HCT116 (cell line): ENCODE results near the gene FCRL6. TPM values are rescaled to one million over a fixed set of nuclear protein-coding genes. Genes with fewer than 3 reads are reported as not detected.

Experiments
- ATAC-seq: fragments of 200-7000 bp; cut with Tn5 transposase; 2 replicates; pipeline ENCODE4 v1.9.1; 2020; ENCODE audit warnings: mild to moderate bottlenecking, moderate library complexity
- BruUV-seq: library from RNA; stranded (reverse); fragments of 400-500 nt; replicated peaks from 2 replicates; lab custom pipeline; 2021; lab: Mats Ljungman, UMichigan
- CTCF ChIA-PET: fragments of 300-600 bp; sonication (Branson Sonifier 250); formaldehyde crosslinking; loops from one replicate; lab custom pipeline; 2021; ENCODE audit warnings: antibody characterized with exemption; lab: Charles Lee
- POLR2A ChIA-PET: fragments of 300-600, 350-600 bp; sonication (Branson Sonifier 250); formaldehyde crosslinking; loops from one replicate; lab custom pipeline; 2021; ENCODE audit warnings: antibody characterized with exemption; lab: Charles Lee
- RAD21 ChIA-PET, 2 experiments: fragments of 300-600 bp; sonication (Branson Sonifier 250); formaldehyde crosslinking; loops; one replicate each; lab custom pipeline; 2023; ENCODE audit warnings: low total read pairs in 2 of 2; ENCODE audit not compliant: uncharacterized antibody in 2 of 2, unreplicated experiment in 2 of 2, low non-redundant PET in 1 of 2; lab: Charles Lee
- DNase-seq: peaks from one replicate; pipeline ENCODE4 v3.0.0-alpha.2; 2010; ENCODE audit warnings: low read depth, low spot score
- H2AFZ ChIP-seq: fragments of 200-600 bp; shearing (Covaris generic), sonication (generic); 2 replicates; pipeline ENCODE4 v1.6.1; 2017; ENCODE audit warnings: low read depth, mixed run types, mixed read lengths, antibody characterized with exemption, low read length; ENCODE audit not compliant: poor library complexity, severe bottlenecking
- H3K27ac ChIP-seq: 2 replicates; pipeline ENCODE4 v1.5.1; 2012; ENCODE audit warnings: low read depth, low read length
- H3K27me3 ChIP-seq: fragments of 200-600 bp; sonication (generic); 2 replicates; pipeline ENCODE4 v1.6.1; 2016; ENCODE audit warnings: mixed run types, low read length, mixed read lengths; ENCODE audit not compliant: insufficient read depth
- H3K36me3 ChIP-seq, 2 experiments: fragments of 200-500 bp in 1 of 2; fragments of 200-600 bp in 1 of 2; sonication (Bioruptor generic) in 1 of 2; sonication (generic) in 1 of 2; 2 replicates each; pipeline versions ENCODE4 v1.5.1 to v1.6.1; 2014 to 2016; ENCODE audit warnings: low read length in 2 of 2, inconsistent platforms in 1 of 2, mixed read lengths in 1 of 2, mixed run types in 1 of 2; ENCODE audit not compliant: insufficient read depth in 2 of 2, control insufficient read depth in 1 of 2
- H3K4me1 ChIP-seq, 2 experiments: fragments of 200-600 bp in 1 of 2; sonication (generic) in 1 of 2; 2 replicates each; pipeline versions ENCODE4 v1.5.1 to v1.6.1; 2012 to 2017; ENCODE audit warnings: low read length in 2 of 2, inconsistent platforms in 1 of 2, mild to moderate bottlenecking in 1 of 2, mixed read lengths in 1 of 2, mixed run types in 1 of 2, moderate library complexity in 1 of 2; ENCODE audit not compliant: insufficient read depth in 2 of 2, control insufficient read depth in 1 of 2
- H3K4me2 ChIP-seq: fragments of 200-600 bp; sonication (generic); 2 replicates; pipeline ENCODE4 v1.6.1; 2017; ENCODE audit warnings: mixed run types, low read length, mixed read lengths
- H3K4me3 ChIP-seq, 2 experiments: fragments of 200-600 bp in 1 of 2; sonication (generic) in 1 of 2; replicated peaks in 1 of 2; 2 replicates each; pipeline ENCODE4 v1.5.1; 2011 to 2016; ENCODE audit warnings: low read length in 2 of 2, control low read depth in 1 of 2, low read depth in 1 of 2, mild to moderate bottlenecking in 1 of 2, mixed read lengths in 1 of 2, mixed run types in 1 of 2
- H3K79me2 ChIP-seq: fragments of 200-600 bp; sonication (generic); 2 replicates; pipeline ENCODE4 v1.6.1; 2017; ENCODE audit warnings: mild to moderate bottlenecking, mixed run types, low read length, moderate library complexity, mixed read lengths; ENCODE audit not compliant: insufficient read depth
- H3K9ac ChIP-seq: fragments of 200-600 bp; sonication (generic); 2 replicates; pipeline ENCODE4 v1.6.1; 2016; ENCODE audit warnings: low read length, mixed read lengths
- H3K9me2 ChIP-seq: fragments of 200-600 bp; sonication (generic), shearing (Covaris generic); 2 replicates; pipeline ENCODE4 v1.6.1; 2017; ENCODE audit warnings: mixed run types, mild to moderate bottlenecking, moderate library complexity; ENCODE audit not compliant: insufficient read depth
- H3K9me3 ChIP-seq, 2 experiments: fragments of 200-500 bp in 1 of 2; fragments of 200-600 bp in 1 of 2; sonication (Bioruptor generic) in 1 of 2; sonication (generic) in 1 of 2; 2 replicates each; pipeline ENCODE4 v1.6.1; 2014 to 2017; ENCODE audit warnings: low read length in 2 of 2, mixed read lengths in 2 of 2, inconsistent platforms in 1 of 2, low read depth in 1 of 2, mild to moderate bottlenecking in 1 of 2, mixed run types in 1 of 2, moderate library complexity in 1 of 2; ENCODE audit not compliant: control insufficient read depth in 1 of 2, insufficient read depth in 1 of 2
- H4K20me1 ChIP-seq: fragments of 200-600 bp; sonication (generic), shearing (Covaris generic); 2 replicates; pipeline ENCODE4 v1.6.1; 2017; ENCODE audit warnings: mixed run types, mild to moderate bottlenecking, moderate library complexity; ENCODE audit not compliant: insufficient read depth
- CBX3 ChIP-seq: IDR thresholded peaks from 2 replicates; pipeline ENCODE4 v1.6.1; 2012; ENCODE audit warnings: low read depth
- EGR1 ChIP-seq: IDR thresholded peaks from 2 replicates; pipeline ENCODE4 v1.6.1; 2012; ENCODE audit warnings: low read depth
- ELF1 ChIP-seq: IDR thresholded peaks from 2 replicates; pipeline ENCODE4 v1.6.1; 2012; ENCODE audit warnings: low read depth, borderline replicate concordance
- EZH2 ChIP-seq: fragments of 200-600 bp; sonication (generic); IDR thresholded peaks from 2 replicates; pipeline ENCODE4 v1.6.1; 2017; ENCODE audit warnings: antibody characterized with exemption, mixed run types
- EZH2phosphoT487 ChIP-seq: fragments of 200-600 bp; IDR thresholded peaks from 2 replicates; pipeline ENCODE4 v1.6.1; 2018; ENCODE audit warnings: antibody characterized with exemption, borderline replicate concordance
- JUND ChIP-seq: IDR thresholded peaks from 2 replicates; pipeline ENCODE4 v1.6.1; 2012
- MAX ChIP-seq: IDR thresholded peaks from 2 replicates; pipeline ENCODE4 v1.6.1; 2012
- POLR2AphosphoS5 ChIP-seq: IDR thresholded peaks from 2 replicates; pipeline ENCODE4 v1.6.1; 2011; ENCODE audit warnings: mild to moderate bottlenecking, low read depth, low read length, moderate library complexity
- REST ChIP-seq: IDR thresholded peaks from 2 replicates; pipeline ENCODE4 v1.6.1; 2012; ENCODE audit warnings: low read depth
- SP1 ChIP-seq: IDR thresholded peaks from 2 replicates; pipeline ENCODE4 v1.6.1; 2012; ENCODE audit warnings: low read depth
- TCF7L2 ChIP-seq: IDR thresholded peaks from 2 replicates; pipeline ENCODE4 v1.7.0; 2011; ENCODE audit warnings: borderline replicate concordance, inconsistent platforms; ENCODE audit not compliant: insufficient read depth, insufficient read length; ENCODE audit errors: extremely low read depth
- ZFX ChIP-seq: fragments of 450-650 bp; IDR thresholded peaks from 2 replicates; pipeline ENCODE4 v1.6.1; 2017
- ZNF274 ChIP-seq: fragments of 200-500 bp; sonication (Bioruptor generic); IDR thresholded peaks from 2 replicates; pipeline ENCODE4 v1.6.1; 2014; ENCODE audit warnings: mild to moderate bottlenecking, low read depth, low read length, inconsistent platforms
- intact Hi-C: fragments of 100-400 bp; cut with micrococcal nuclease; formaldehyde crosslinking; loops from 2 replicates; pipeline ENCODE4 v1.10.0; 2022
- total RNA-seq: library from RNA; stranded (reverse); gene quantifications from one replicate; pipeline ENCODE4 v1.2.1, GENCODE V29; 2021; ENCODE audit not compliant: unreplicated experiment
- TF ChIP-seq, protein P1 (sequence below): IDR thresholded peaks from 2 replicates; pipeline ENCODE4 v1.6.1; 2011; ENCODE audit warnings: mild to moderate bottlenecking, low read length, moderate library complexity; ENCODE audit not compliant: insufficient replicate concordance; ENCODE audit errors: extremely low read depth
- TF ChIP-seq, protein P2 (sequence below): IDR thresholded peaks from 2 replicates; pipeline ENCODE4 v1.6.1; 2012

The FCRL6 gene
- total RNA-seq, 1 experiment from 2014 or later, result not detected

GRCh38 chr1:159753386-159753785 is 48.8 kb upstream of the FCRL6 start:
- Histone ChIP-seq H3K9me2 (no peaks in the 10 kb centered on the region), H3K9me3 (no peaks in the 10 kb centered on the region), H2AFZ (no peak overlapping the region), H3K27ac (no peak overlapping the region), H3K36me3 (no peaks in the 10 kb centered on the region), H3K9ac (no peak overlapping the region), H3K4me3 (no peak overlapping the region), H3K4me2 (no peak overlapping the region), H3K27me3 (no peaks in the 10 kb centered on the region), H4K20me1 (no peaks in the 10 kb centered on the region), H3K79me2 (no peaks in the 10 kb centered on the region), H3K4me1 (no peaks in the 10 kb centered on the region)
- no peak for TF ChIP-seq ELF1
- ChIA-PET CTCF (no interaction called here), RAD21 (no interaction called here), POLR2A (no interaction called here)
- intact Hi-C loops, result no loop called here
- ATAC-seq (no peak), DNase-seq (no peak)
- no TSS peak for BruUV-seq

DNA sequence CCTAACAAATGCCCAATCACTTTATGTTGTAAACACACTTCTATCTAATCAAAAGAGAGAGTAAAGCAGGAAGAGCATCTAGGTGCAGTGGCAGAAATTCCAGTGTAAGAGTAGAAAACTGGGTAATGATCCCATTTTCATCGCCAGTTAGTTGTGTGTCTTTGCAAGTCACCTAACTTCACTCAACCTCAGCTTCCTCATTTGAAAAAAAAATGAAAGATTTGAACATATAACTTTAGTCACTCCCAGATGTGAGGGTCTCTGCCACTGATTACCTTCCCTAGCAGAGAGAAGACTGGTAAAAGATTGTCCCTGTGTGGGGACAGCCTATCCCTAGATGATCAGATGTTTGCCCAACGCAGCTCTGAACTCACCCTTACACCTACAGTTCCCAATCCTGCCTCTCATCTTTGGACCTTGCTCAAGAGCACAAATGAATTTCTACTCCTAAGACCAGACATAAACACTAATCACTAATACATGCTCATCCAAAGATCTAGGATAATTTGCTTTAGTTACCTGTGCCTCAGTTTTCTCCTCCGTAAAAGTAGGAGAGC is 46.6 kb upstream of the FCRL6 start:
- POLR2A ChIA-PET, result no interaction called here
- no peaks in the 10 kb centered on the region for H4K20me1 ChIP-seq

More for the DNA sequence above, 46.6 kb upstream of the FCRL6 start:
- TF ChIP-seq TCF7L2 (no peak), MAX (no peak), ELF1 (no peak), EZH2 (no peak), EGR1 (no peak), EZH2phosphoT487 (no peak), REST (no peak), JUND (no peak), ZFX (no peak), POLR2AphosphoS5 (no peak), ZNF274 (no peak), SP1 (no peak), CBX3 (no peak)
- TF ChIP-seq, protein P1, sequence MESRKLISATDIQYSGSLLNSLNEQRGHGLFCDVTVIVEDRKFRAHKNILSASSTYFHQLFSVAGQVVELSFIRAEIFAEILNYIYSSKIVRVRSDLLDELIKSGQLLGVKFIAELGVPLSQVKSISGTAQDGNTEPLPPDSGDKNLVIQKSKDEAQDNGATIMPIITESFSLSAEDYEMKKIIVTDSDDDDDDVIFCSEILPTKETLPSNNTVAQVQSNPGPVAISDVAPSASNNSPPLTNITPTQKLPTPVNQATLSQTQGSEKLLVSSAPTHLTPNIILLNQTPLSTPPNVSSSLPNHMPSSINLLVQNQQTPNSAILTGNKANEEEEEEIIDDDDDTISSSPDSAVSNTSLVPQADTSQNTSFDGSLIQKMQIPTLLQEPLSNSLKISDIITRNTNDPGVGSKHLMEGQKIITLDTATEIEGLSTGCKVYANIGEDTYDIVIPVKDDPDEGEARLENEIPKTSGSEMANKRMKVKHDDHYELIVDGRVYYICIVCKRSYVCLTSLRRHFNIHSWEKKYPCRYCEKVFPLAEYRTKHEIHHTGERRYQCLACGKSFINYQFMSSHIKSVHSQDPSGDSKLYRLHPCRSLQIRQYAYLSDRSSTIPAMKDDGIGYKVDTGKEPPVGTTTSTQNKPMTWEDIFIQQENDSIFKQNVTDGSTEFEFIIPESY, result no peak
- TF ChIP-seq, protein P2, sequence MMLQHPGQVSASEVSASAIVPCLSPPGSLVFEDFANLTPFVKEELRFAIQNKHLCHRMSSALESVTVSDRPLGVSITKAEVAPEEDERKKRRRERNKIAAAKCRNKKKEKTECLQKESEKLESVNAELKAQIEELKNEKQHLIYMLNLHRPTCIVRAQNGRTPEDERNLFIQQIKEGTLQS, result no peak
- H3K36me3 ChIP-seq, result no peaks in the 10 kb centered on the region
- no peak overlapping the region for H3K9ac ChIP-seq
- CTCF ChIA-PET, result no interaction called here
- no peak overlapping the region for H3K4me2 ChIP-seq
- H2AFZ ChIP-seq, result no peak overlapping the region
- no peaks in the 10 kb centered on the region for H3K79me2 ChIP-seq
- H3K27me3 ChIP-seq, result no peaks in the 10 kb centered on the region
- DNase-seq (no peak), ATAC-seq (no peak)
- RAD21 ChIA-PET, result no interaction called here
- H3K27ac ChIP-seq, result no peak overlapping the region
- H3K9me3 ChIP-seq, result no peaks in the 10 kb centered on the region
- BruUV-seq, result no TSS peak
- H3K4me3 ChIP-seq, result no peak overlapping the region
- H3K9me2 ChIP-seq, result no peaks in the 10 kb centered on the region
- no peaks in the 10 kb centered on the region for H3K4me1 ChIP-seq
- intact Hi-C loops, result no loop called here
